Liver (tissue), 9 donors: ENCODE data around the gene DMD. TPM values are rescaled to one million over a fixed set of nuclear protein-coding genes. Genes with fewer than 3 reads are reported as not detected.

Source experiments
- DNase-seq: peaks from one replicate; pipeline ENCODE4 v3.0.0-alpha.2; 2017; ENCODE audit warnings: low spot score
- H3K27ac ChIP-seq, 2 donors: one replicate each; pipeline ENCODE4 v1.7.0; 2013; ENCODE audit warnings: inconsistent platforms in 2 of 2, low read length in 2 of 2, control low read depth in 1 of 2, low read depth in 1 of 2, mild to moderate bottlenecking in 1 of 2
- H3K27me3 ChIP-seq, 4 donors: one replicate each; pipeline versions ENCODE4 v1.6.1 to v1.7.0; 2013; ENCODE audit warnings: low read length in 3 of 4, inconsistent platforms in 1 of 4, mild to moderate bottlenecking in 1 of 4, moderate library complexity in 1 of 4; ENCODE audit not compliant: control insufficient read depth in 4 of 4, insufficient read depth in 4 of 4
- H3K36me3 ChIP-seq, 4 donors: one replicate each; pipeline versions ENCODE4 v1.6.1 to v1.7.0; 2013; ENCODE audit warnings: low read length in 3 of 4, mild to moderate bottlenecking in 3 of 4, low read depth in 1 of 4, moderate library complexity in 1 of 4; ENCODE audit not compliant: control insufficient read depth in 4 of 4, insufficient read depth in 3 of 4
- H3K4me1 ChIP-seq, 4 donors: one replicate each; pipeline versions ENCODE4 v1.6.1 to v1.7.0; 2013; ENCODE audit warnings: low read length in 3 of 4, mild to moderate bottlenecking in 3 of 4, moderate library complexity in 1 of 4; ENCODE audit not compliant: control insufficient read depth in 4 of 4, insufficient read depth in 4 of 4
- H3K4me3 ChIP-seq, 3 donors: one replicate each; pipeline versions ENCODE4 v1.6.1 to v1.7.0; 2013; ENCODE audit warnings: low read length in 3 of 3, control low read depth in 1 of 3, low read depth in 1 of 3, mild to moderate bottlenecking in 1 of 3
- H3K9ac ChIP-seq, 2 donors: one replicate each; pipeline ENCODE4 v1.7.0; 2013; ENCODE audit warnings: low read length in 2 of 2, mild to moderate bottlenecking in 2 of 2, moderate library complexity in 2 of 2, control low read depth in 1 of 2, low read depth in 1 of 2
- H3K9me3 ChIP-seq, 4 donors: one replicate each; pipeline versions ENCODE4 v1.6.1 to v1.7.0; 2013; ENCODE audit warnings: low read length in 3 of 4; ENCODE audit not compliant: control insufficient read depth in 4 of 4
- CTCF ChIP-seq: fragments of 150-350 bp; IDR thresholded peaks from 2 replicates; pipeline ENCODE4 v1.5.1; 2017; ENCODE audit warnings: improper control_type of control experiment, low read depth, low read length; ENCODE audit not compliant: missing input control
- EGR1 ChIP-seq, 2 donors: IDR thresholded peaks; 2 replicates each; pipeline ENCODE4 v1.6.1; 2016 to 2018; ENCODE audit warnings: antibody characterized with exemption in 2 of 2, low read depth in 2 of 2
- FOXA1 ChIP-seq: IDR thresholded peaks from 2 replicates; pipeline ENCODE4 v1.6.1; 2016; ENCODE audit warnings: antibody characterized with exemption
- FOXA2 ChIP-seq: IDR thresholded peaks from 2 replicates; pipeline ENCODE4 v1.6.1; 2016; ENCODE audit warnings: antibody characterized with exemption
- GABPA ChIP-seq, 2 donors: IDR thresholded peaks in 1 of 2; conservative IDR thresholded peaks in 1 of 2; 2 replicates each; pipeline ENCODE4 v1.6.1; 2016; ENCODE audit warnings: antibody characterized with exemption in 2 of 2, mild to moderate bottlenecking in 1 of 2, moderate library complexity in 1 of 2
- HNF4A ChIP-seq, 2 donors: conservative IDR thresholded peaks; 2 replicates each; pipeline ENCODE4 v1.6.1; 2016; ENCODE audit warnings: antibody characterized with exemption in 2 of 2, mild to moderate bottlenecking in 2 of 2
- HNF4G ChIP-seq: IDR thresholded peaks from 2 replicates; pipeline ENCODE4 v1.6.1; 2016; ENCODE audit warnings: antibody characterized with exemption
- JUND ChIP-seq, 2 donors: IDR thresholded peaks; 2 replicates each; pipeline ENCODE4 v1.6.1; 2016; ENCODE audit warnings: antibody characterized with exemption in 2 of 2
- NR2F2 ChIP-seq: IDR thresholded peaks from 2 replicates; pipeline ENCODE4 v1.6.1; 2016; ENCODE audit warnings: antibody characterized with exemption
- RAD21 ChIP-seq, 2 donors: IDR thresholded peaks; 2 replicates each; pipeline ENCODE4 v1.6.1; 2016; ENCODE audit warnings: antibody characterized with exemption in 2 of 2, mild to moderate bottlenecking in 2 of 2
- RXRA ChIP-seq, 2 donors: IDR thresholded peaks; 2 replicates each; pipeline ENCODE4 v1.6.1; 2017 to 2018; ENCODE audit warnings: antibody characterized with exemption in 2 of 2, mild to moderate bottlenecking in 1 of 2
- SP1 ChIP-seq: IDR thresholded peaks from 2 replicates; pipeline ENCODE4 v1.6.1; 2018; ENCODE audit warnings: antibody characterized with exemption, mild to moderate bottlenecking
- YY1 ChIP-seq: IDR thresholded peaks from 2 replicates; pipeline ENCODE4 v1.6.1; 2016; ENCODE audit warnings: antibody characterized with exemption, mild to moderate bottlenecking
- WGBS: extraction: QIAGEN DNeasy Blood & Tissue Kit; methylation state at CpG from one replicate; pipeline ENCODE4 v1.1.7; 2013; 5-methylcytosine and 5-hydroxymethylcytosine counted together
- polyA plus RNA-seq, 2 donors: library from polyadenylated mRNA; stranded (reverse) in 1 of 2; unstranded in 1 of 2; fragments of 200-250 nt in 1 of 2; fragments of >200 nt in 1 of 2; fragmentation: Nextera tagmentation in 1 of 2; extraction: Ambion mirVana in 1 of 2; gene quantifications; one replicate each; pipeline versions ENCODE4 v1.2.1 to v1.2.3, GENCODE V29; 2013 to 2015
- total RNA-seq, 2 donors: library from RNA; depleted of rRNA; stranded (reverse); fragments of >200 nt; gene quantifications; one replicate each; pipeline ENCODE4 v1.2.3, GENCODE V29; 2014
- TF ChIP-seq, protein P1 (sequence below): IDR thresholded peaks from 2 replicates; pipeline ENCODE4 v1.6.1; 2016; ENCODE audit warnings: antibody characterized with exemption, mild to moderate bottlenecking
- donor health status: healthy.
- donor health status: healthy.
- donor health status: healthy.
- donor health status: healthy.
- donor health status: healthy.

DMD gene
- total and polyA plus RNA-seq, 4 donors: 14.6 to 61.9 (median 23.9) TPM

DNA sequence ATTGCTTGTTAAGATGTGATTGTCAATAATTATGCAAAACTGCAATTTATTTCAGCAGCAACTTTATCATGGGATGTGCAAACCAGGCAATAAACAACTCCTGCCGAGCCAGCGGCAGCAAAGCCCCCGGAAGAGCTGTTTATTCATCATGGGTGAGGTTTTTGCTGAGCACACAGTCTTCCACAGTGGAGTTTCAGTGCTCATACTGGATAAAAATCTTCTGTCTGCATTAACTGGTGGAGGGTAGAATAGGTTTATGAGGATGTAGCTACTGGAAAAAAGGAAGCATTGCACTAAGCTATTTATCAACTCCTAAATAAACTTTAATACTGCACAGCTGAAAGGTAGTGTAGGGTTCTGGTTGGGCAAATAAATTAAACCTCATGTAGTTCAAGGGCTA lies 1582.2 kb downstream of the DMD start:
- no peaks in the 10 kb centered on the region for H3K27me3 ChIP-seq
- no peaks in the 10 kb centered on the region for H3K4me1 ChIP-seq
- no peak overlapping the region for H3K9ac ChIP-seq
- TF ChIP-seq GABPA (IDR thresholded peaks at IDR 0.05 in 1 of 2, conservative IDR thresholded peaks at IDR 0.05 in 1 of 2): no peak
- TF ChIP-seq, protein P1, sequence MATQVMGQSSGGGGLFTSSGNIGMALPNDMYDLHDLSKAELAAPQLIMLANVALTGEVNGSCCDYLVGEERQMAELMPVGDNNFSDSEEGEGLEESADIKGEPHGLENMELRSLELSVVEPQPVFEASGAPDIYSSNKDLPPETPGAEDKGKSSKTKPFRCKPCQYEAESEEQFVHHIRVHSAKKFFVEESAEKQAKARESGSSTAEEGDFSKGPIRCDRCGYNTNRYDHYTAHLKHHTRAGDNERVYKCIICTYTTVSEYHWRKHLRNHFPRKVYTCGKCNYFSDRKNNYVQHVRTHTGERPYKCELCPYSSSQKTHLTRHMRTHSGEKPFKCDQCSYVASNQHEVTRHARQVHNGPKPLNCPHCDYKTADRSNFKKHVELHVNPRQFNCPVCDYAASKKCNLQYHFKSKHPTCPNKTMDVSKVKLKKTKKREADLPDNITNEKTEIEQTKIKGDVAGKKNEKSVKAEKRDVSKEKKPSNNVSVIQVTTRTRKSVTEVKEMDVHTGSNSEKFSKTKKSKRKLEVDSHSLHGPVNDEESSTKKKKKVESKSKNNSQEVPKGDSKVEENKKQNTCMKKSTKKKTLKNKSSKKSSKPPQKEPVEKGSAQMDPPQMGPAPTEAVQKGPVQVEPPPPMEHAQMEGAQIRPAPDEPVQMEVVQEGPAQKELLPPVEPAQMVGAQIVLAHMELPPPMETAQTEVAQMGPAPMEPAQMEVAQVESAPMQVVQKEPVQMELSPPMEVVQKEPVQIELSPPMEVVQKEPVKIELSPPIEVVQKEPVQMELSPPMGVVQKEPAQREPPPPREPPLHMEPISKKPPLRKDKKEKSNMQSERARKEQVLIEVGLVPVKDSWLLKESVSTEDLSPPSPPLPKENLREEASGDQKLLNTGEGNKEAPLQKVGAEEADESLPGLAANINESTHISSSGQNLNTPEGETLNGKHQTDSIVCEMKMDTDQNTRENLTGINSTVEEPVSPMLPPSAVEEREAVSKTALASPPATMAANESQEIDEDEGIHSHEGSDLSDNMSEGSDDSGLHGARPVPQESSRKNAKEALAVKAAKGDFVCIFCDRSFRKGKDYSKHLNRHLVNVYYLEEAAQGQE: no peak
- TF ChIP-seq RAD21 (IDR thresholded peaks at IDR 0.05): no peak
- TF ChIP-seq NR2F2: no peak
- TF ChIP-seq SP1: no peak
- TF ChIP-seq HNF4G: no peak
- no peak for TF ChIP-seq FOXA1
- no peak for TF ChIP-seq HNF4A (conservative IDR thresholded peaks at IDR 0.05)
- no peak for TF ChIP-seq JUND (IDR thresholded peaks at IDR 0.05)
- no peak for TF ChIP-seq CTCF
- TF ChIP-seq RXRA (IDR thresholded peaks at IDR 0.05): no peak
- no peak for TF ChIP-seq YY1
- TF ChIP-seq EGR1 (IDR thresholded peaks at IDR 0.05; ENCODE audit: low read depth in 2 of 2): no peak
- H3K27ac ChIP-seq: no peak overlapping the region
- 48% methylated on average over 3 of the region's 3 CpGs for WGBS
- H3K4me3 ChIP-seq: no peak overlapping the region
- no peaks in the 10 kb centered on the region for H3K9me3 ChIP-seq
- no peaks in the 10 kb centered on the region for H3K36me3 ChIP-seq
- no peak for DNase-seq

- WGBS: 71% methylated on average over 4 of the region's 4 CpGs
- Histone ChIP-seq H3K27ac (no peak overlapping the region), H3K9me3 (peaks cover 0 to 2% (median 0%) of the 10 kb centered on the region in 4 donors), H3K9ac (no peak overlapping the region), H3K4me1 (no peaks in the 10 kb centered on the region), H3K27me3 (no peaks in the 10 kb centered on the region), H3K4me3 (no peak overlapping the region), H3K36me3 (peaks cover 0 to 2% (median 0%) of the 10 kb centered on the region in 4 donors)
- no peak for TF ChIP-seq HNF4G
- TF ChIP-seq CTCF: no peak
- TF ChIP-seq YY1: no peak
- TF ChIP-seq EGR1 (IDR thresholded peaks at IDR 0.05; ENCODE audit: low read depth in 2 of 2): no peak
- TF ChIP-seq JUND (IDR thresholded peaks at IDR 0.05): no peak
- TF ChIP-seq FOXA2: no peak
- no peak for DNase-seq
Measured at GRCh38 chrX:31609130-31609529, 1602.2 kb downstream of the DMD start.
